Measurements from ENCODE around the gene UNC13D. TPM values are rescaled to one million over a fixed set of nuclear protein-coding genes. Genes with fewer than 3 reads are reported as not detected.
"Not testable (repeated sequence)": the region's sequence is repeated elsewhere in the genome, so short reads cannot be mapped to it uniquely, and the experiment has no call there.

Gene UNC13D
- total and polyA plus RNA-seq, 4 donors = 56.6 to 110 (median 73.2) TPM

DNA sequence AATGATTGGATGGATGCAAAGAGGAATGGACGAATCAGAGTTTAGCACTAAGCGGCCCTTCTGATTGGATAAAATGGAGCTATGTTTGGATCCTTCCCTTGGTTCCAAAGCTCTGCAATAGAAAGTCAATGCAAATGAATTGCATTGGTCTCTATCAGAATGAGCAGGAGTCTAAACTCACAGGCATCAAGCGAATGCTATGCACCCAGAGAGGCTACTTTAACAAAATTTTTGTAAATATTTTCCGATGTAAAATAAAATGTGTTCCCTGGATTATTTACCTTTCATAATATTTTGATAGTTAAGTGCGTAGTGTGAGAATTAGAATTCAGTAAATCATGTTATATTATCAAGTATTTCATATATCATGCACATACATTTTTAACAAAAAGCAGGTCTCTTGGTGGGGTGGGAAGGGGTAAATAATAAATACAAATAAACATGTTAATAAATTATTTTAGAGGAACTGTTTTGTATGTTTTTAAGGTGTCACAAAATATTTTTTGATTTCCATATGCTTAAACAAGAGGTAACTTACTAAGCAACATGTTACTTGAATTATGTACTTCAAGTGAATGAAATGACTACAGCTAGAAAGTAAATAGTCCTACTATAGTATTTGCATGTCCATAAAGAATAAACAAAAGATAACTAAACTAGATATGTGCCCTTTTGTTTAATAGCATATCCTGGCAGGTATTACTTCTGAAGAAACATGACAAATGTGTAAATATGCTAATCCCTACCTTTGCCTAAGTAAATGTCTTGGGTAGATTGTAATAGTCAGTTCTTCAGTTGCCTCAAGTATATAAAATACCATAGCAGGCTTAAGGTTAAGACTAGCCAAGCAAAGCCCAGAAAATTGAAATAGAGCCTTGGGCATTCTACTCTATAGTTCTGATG is 64.0 kb downstream of the UNC13D start:
- ATAC-seq (ENCODE audit: insufficient read depth, low FRiP score) (no peak), DNase-seq (peak in 1 of 3 donors; percentile 15)
- Histone ChIP-seq H3K27ac (ENCODE audit: low read depth in 1 of 2, low read length in 1 of 2) (no peak overlapping the region), H3K4me1 (ENCODE audit: control insufficient read depth in 5 of 5, insufficient read depth in 5 of 5, low read length in 5 of 5) (peaks cover 0 to 34% (median 6%) of the 10 kb centered on the region in 5 donors), H3K9ac (ENCODE audit: insufficient read depth in 1 of 2, low read length in 2 of 2) (no peak overlapping the region), H3K9me3 (ENCODE audit: control insufficient read depth in 4 of 4, insufficient read depth in 3 of 4, low read length in 3 of 4) (no peaks in the 10 kb centered on the region), H3K4me3 (no peak overlapping the region), H3K36me3 (ENCODE audit: control insufficient read depth in 4 of 4, insufficient read depth in 4 of 4, low read length in 4 of 4) (peaks cover 5 to 37% (median 22%) of the 10 kb centered on the region in 4 donors), H3K27me3 (ENCODE audit: control insufficient read depth in 3 of 3, insufficient read depth in 3 of 3, low read length in 2 of 3) (no peaks in the 10 kb centered on the region)
- WGBS, 2 donors = 22 to 23% methylated on average over 5 of the region's 5 CpGs
- TF ChIP-seq, protein P1, sequence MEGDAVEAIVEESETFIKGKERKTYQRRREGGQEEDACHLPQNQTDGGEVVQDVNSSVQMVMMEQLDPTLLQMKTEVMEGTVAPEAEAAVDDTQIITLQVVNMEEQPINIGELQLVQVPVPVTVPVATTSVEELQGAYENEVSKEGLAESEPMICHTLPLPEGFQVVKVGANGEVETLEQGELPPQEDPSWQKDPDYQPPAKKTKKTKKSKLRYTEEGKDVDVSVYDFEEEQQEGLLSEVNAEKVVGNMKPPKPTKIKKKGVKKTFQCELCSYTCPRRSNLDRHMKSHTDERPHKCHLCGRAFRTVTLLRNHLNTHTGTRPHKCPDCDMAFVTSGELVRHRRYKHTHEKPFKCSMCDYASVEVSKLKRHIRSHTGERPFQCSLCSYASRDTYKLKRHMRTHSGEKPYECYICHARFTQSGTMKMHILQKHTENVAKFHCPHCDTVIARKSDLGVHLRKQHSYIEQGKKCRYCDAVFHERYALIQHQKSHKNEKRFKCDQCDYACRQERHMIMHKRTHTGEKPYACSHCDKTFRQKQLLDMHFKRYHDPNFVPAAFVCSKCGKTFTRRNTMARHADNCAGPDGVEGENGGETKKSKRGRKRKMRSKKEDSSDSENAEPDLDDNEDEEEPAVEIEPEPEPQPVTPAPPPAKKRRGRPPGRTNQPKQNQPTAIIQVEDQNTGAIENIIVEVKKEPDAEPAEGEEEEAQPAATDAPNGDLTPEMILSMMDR (IDR thresholded peaks at IDR 0.05; ENCODE audit: control extremely low read depth, extremely low read depth) = no peak

DNA sequence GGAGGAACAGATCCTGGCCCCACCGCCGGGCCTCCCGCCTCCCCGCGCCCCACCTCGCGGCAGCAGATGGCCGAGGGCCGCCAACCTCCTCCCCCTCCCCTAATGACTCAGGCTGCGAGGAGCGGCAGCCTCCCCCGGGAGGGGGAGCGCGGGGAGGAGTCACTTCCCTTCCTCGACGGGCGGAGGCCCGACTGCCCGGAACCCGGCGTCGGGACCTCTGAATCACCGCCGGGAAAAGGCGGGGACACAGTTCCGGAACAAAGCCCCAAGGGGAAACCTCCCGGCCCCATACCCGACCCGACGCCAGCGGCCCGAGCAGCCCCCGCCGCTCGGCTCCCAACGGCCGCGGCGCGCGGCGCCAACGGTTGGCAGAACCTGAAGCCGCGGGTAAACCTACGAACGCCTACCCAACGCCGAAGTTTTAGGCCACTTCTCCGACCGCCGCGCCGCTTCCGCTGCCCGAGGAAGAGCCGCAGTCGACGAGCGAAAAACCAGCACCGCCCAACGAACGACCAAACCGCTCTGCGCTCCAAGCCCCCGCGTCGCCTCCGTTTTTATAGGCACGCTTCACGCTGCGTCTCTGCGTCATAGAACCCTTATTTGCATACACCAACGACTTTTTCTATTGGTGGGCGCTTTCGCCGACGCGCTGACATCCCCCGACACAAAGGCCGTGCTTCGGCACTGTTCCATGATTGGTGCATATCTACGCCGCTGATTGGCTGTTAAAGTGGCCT is 64.8 kb downstream of the UNC13D start:
- Histone ChIP-seq H3K27me3 (ENCODE audit: control insufficient read depth in 3 of 3, insufficient read depth in 3 of 3, low read length in 2 of 3) (no peaks in the 10 kb centered on the region), H3K4me1 (ENCODE audit: control insufficient read depth in 5 of 5, insufficient read depth in 5 of 5, low read length in 5 of 5) (peaks cover 0 to 32% (median 6%) of the 10 kb centered on the region in 5 donors), H3K9me3 (ENCODE audit: control insufficient read depth in 4 of 4, insufficient read depth in 3 of 4, low read length in 3 of 4) (no peaks in the 10 kb centered on the region), H3K36me3 (ENCODE audit: control insufficient read depth in 4 of 4, insufficient read depth in 4 of 4, low read length in 4 of 4) (peaks cover 5 to 45% (median 26%) of the 10 kb centered on the region in 4 donors), H3K9ac (ENCODE audit: insufficient read depth in 1 of 2, low read length in 2 of 2) (peak overlapping the region; percentile 97), H3K4me3 (peak overlapping the region; percentile 79), H3K27ac (ENCODE audit: low read depth in 1 of 2, low read length in 1 of 2) (peak overlapping the region; percentile 95 to 99)
- DNase-seq (peak; percentile 100), ATAC-seq (ENCODE audit: insufficient read depth, low FRiP score) (peak; percentile 80)
- WGBS, 2 donors = 0 to 1% methylated on average over 70 to 84 of the region's 84 CpGs
- TF ChIP-seq, protein P1 (IDR thresholded peaks at IDR 0.05; ENCODE audit: control extremely low read depth, extremely low read depth) = no peak

DNA sequence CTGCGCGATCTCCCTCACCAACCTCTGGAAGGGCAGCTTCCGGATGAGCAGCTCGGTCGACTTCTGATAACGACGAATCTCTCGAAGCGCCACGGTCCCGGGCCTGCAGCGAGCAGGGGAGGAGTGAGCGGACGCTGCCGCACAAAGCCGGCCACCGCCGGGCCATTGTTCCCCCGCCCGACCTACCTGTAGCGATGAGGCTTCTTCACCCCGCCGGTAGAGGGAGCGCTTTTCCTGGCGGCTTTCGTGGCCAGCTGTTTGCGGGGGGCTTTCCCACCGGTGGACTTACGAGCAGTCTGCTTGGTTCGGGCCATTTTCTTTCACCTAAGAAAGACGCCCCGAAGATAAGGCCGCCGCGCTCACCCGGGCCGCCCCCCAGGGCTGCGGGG is 65.3 kb downstream of the UNC13D start:
- Histone ChIP-seq H3K27ac (ENCODE audit: low read depth in 1 of 2, low read length in 1 of 2) (peak overlapping the region; percentile 95 to 99), H3K27me3 (ENCODE audit: control insufficient read depth in 3 of 3, insufficient read depth in 3 of 3, low read length in 2 of 3) (no peaks in the 10 kb centered on the region), H3K4me1 (ENCODE audit: control insufficient read depth in 5 of 5, insufficient read depth in 5 of 5, low read length in 5 of 5) (peaks cover 0 to 28% (median 3%) of the 10 kb centered on the region in 5 donors), H3K36me3 (ENCODE audit: control insufficient read depth in 4 of 4, insufficient read depth in 4 of 4, low read length in 4 of 4) (peaks cover 5 to 47% (median 26%) of the 10 kb centered on the region in 4 donors), H3K9ac (ENCODE audit: insufficient read depth in 1 of 2, low read length in 2 of 2) (peak overlapping the region; percentile 97), H3K4me3 (peak overlapping the region; percentile 79), H3K9me3 (ENCODE audit: control insufficient read depth in 4 of 4, insufficient read depth in 3 of 4, low read length in 3 of 4) (no peaks in the 10 kb centered on the region)
- DNase-seq (peak in 1 of 3 donors; percentile 53), ATAC-seq (ENCODE audit: insufficient read depth, low FRiP score) (no peak)
- 0 to 1% methylated on average over 32 to 38 of the region's 38 CpGs for WGBS, 2 donors
- TF ChIP-seq, protein P1 (IDR thresholded peaks at IDR 0.05; ENCODE audit: control extremely low read depth, extremely low read depth) = peak; percentile 23

DNA sequence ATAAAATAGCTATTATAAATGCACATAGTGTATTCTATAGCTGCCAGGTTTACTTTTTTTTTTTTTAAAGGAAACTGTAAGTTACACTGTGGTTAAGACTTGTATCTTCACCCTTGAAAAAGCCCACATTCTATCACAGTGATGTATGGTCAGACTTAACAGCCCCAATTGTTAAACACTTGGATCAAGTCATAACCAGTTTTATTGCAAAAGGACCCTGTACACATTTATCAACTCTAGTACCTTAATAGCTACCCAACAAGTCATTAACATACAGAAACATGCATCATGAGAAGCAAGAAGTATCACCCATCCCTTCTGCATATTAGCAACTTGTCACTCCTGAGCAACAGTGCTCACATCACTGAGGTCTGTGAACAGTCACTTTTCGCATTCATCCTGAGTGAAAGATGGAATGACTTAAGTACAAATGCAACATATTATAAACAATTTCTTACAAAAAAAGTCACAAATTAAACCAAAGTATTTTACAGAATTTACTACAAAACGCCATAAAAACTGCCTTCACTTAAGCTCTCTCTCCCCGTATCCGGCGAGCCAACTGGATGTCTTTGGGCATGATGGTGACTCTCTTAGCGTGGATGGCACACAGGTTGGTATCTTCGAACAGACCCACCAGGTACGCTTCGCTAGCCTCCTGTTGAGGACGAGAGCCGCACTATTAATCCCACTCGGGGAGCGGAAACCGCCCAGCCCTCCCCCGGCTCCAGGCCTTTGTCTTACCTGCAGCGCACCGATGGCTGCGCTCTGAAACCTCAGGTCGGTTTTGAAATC is 65.9 kb downstream of the UNC13D start:
- not testable (repeated sequence) for H3K9me3 ChIP-seq (ENCODE audit: control insufficient read depth in 4 of 4, insufficient read depth in 3 of 4, low read length in 3 of 4); H3K27me3 ChIP-seq (ENCODE audit: control insufficient read depth in 3 of 3, insufficient read depth in 3 of 3, low read length in 2 of 3); ATAC-seq (ENCODE audit: insufficient read depth, low FRiP score)
- peak overlapping the region; percentile 79 for H3K4me3 ChIP-seq
- DNase-seq = peak in 1 of 3 donors; percentile 50
- peak overlapping the region; percentile 97 for H3K9ac ChIP-seq (ENCODE audit: insufficient read depth in 1 of 2, low read length in 2 of 2)
- H3K27ac ChIP-seq (ENCODE audit: low read depth in 1 of 2, low read length in 1 of 2) = peak overlapping the region; percentile 95 to 99
- H3K4me1 ChIP-seq (ENCODE audit: control insufficient read depth in 5 of 5, insufficient read depth in 5 of 5, low read length in 5 of 5) = peaks cover 0 to 22% (median 2%) of the 10 kb centered on the region in 5 donors
- 1% methylated on average over 19 of the region's 19 CpGs for WGBS, 2 donors
- H3K36me3 ChIP-seq (ENCODE audit: control insufficient read depth in 4 of 4, insufficient read depth in 4 of 4, low read length in 4 of 4) = peaks cover 5 to 47% (median 26%) of the 10 kb centered on the region in 4 donors
